ENCODE data around the gene MRPL23.

The MRPL23 gene

DNA sequence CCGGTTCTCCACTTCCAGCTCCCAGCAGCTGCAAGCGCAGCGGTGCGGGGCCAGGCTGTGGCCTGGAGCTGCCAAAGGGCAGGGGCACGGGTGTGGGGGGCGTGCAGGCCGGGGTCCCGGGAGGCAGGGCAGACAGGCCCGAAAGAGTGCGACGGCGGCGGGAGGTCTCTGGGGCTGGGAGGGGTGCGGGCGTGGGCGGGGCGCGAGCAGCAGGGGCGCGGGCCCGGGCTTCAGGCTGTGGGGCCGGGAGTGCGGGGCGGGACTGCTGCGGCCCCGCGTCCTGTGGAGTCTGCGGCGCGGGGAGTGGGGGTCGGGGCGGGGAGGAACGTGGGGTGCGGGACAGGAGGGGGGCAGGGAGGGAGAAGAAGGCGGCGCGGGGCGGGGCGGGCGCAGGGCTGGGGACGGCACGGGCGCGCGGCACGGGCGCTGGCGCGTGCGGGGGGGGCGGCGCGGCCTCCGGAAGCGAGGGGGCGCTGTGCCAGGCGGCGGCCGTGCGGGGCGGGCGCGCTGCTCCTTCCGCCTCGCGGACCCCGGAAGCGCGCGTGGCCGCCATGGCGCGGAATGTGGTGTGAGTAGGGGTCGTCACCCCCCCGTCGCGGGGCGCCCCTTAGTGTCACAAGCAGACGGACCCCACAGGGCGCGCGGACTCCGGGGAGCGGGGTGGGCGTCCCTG is at the start of gene MRPL23:
Gene MRPL23, plus strand, starts transcription at position 521 of the 673 bp plus-strand sequence. Its CDS starts 31 bp downstream, at position 552.
- no peak for DNase-seq (ENCODE audit: low spot score)

DNA sequence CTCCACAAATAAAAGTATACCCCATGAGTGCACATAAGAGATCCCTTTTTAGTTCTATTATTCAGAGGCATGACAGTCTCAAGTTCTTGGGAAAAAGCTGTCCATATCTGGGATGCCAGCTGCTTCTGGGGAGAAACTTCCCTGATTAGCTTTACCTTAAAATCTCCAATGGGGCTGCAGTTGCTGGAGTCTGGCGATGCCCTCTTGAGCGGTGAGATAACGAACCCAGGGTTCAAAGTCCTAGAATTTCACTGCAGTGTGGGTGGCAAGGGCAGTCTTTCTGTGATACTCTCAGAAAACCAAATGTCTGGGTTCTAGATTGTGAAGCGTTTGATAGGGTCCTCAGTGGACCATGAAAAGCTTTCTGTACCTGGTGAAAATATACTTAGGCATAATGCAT is 48.0 kb upstream of the MRPL23 start:
- DNase-seq (ENCODE audit: low spot score), result no peak

DNA sequence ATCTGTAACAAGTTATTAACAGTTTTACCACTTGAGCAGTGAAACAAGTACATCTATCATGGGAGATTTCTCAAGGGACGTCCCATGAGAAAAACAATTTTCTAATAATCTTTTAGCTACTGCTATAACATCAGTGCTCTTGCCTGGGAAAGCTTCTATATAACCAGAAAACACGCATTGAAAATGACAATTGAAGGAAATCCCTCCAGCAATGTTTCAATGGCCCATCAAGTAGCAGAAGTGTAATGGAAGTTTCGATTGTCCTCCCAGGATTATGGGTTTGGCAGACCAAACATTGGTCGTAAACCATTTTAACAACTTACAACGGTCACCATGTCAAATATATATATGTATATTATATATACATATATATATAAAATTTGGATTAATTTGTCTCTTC is 47.4 kb upstream of the MRPL23 start:
- DNase-seq (ENCODE audit: low spot score), result no peak

DNA sequence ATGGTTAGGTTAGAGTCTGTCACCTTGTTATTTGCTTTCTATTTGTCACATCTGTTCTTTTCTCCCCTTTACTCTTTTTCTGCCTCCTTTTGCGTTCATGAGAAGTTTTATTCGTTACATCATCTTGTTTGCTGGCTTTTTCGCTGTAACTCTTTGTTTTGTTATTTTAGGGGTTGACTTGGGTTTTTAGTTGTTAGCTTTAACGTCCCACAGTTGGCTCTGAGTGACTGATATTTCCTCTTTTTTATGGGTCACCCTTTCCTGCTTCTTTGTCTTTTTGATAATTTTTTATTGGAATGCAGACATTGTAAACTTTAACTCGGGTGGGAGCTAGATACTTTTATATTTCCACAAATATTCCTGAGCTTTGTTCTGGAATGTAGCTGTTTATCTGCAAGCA is 41.0 kb upstream of the MRPL23 start:
- no peak for DNase-seq (ENCODE audit: low spot score)

DNA sequence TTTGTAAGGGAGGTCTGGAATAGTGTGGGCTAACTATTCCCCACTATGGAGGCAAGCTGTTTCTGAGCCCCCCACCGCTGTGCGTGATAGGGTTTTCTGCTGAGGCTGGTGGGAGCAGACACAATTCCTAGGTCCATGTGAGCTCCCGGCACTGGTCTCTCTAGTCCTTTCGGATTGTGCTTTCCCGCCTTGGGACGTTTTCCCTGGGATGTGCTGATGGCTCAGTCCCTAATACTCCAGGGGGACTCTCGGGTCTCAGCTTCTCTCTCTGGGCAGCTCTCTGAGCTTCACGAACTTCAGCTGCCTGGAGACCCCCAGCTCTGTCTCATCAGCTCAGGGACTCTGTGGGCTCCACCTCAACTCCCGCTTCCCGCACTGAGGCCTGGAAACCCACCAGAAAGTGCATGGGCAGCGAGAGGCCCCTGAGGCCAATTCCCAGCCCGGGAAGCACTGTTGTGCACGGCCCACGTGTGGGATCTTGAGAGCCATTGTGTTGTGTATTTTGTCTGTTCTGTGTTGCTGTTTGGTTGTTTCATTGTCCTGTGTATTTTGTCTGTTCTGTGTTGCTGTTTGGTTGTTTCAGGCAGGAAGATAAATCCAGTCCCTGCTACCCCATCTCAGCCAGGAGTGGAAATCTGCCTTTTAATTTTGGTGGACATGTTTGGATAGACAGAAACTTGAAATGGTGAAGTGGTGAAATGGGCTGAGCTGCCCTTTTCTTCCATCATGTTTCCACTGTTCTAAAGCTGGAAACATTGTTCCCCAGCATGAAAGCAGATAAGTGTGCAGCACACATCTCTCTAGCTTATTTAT is 40.3 kb upstream of the MRPL23 start:
- no peak for DNase-seq (ENCODE audit: low spot score)

DNA sequence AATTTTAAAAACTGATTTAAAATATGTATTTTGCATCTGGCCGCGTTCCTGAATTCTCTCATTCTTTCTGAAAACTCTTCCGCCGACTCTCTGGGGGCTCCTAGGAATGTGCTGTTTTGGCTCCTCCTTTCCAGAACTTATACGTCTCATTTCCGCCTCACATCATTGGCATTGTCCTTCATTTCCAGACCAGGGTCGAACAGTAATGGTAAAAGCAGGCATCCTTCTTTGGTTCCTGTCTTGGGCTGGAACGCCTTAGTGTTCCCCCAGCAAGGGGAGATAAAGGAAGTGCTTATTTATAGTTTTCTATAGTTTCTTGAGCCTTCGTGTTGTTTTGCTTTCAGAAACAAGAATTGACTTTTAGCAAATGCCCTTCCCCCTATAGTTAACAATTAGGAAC is 38.5 kb upstream of the MRPL23 start:
- no peak for DNase-seq (ENCODE audit: low spot score)

DNA sequence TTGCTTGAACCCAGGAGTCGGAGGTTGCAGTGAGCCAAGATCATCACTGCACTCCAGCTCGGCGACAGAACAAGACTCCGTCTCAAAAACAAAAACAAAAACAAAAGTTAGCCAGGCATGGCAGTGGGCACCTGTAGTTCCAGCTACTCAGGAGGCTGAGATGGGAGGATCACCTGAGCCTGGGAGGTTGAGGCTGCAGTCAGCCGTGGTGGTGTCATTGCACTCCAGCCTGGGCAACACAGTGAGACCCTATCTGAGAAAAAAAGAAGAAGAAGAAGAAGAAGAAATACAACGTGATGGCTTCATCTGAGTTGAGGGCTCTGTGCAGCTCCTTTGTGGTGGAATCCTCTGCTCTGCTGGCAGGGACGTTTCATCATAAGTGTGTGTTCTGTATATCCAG is 37.6 kb upstream of the MRPL23 start:
- DNase-seq (ENCODE audit: low spot score), result no peak

DNA sequence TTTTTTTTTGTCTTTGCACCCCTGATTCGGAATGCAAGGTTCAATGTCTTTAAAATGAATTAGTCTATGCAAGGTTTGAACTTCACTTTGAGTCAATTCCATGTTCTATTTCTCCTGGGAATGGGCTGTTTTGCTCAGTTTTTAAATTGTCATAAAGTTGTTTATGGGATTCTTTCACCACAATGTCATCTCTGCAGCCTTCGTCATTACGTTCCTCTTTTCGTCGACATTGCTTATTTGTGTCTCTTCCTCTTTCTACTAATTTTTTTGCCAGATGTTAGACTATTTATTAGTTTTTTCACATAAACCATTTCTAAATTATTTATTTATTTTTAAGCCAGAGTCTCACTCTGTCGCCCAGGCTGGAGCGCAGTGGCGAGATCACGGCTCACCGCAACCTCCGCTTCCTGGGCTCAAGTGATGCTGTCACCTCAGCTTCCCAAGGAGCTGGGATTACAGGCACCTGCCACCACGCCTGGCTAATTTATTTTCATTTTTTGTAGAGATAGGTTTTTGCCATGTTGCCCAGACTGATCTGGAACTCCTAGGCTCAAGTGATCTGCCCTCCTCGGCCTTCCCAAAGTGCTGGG is 34.7 kb upstream of the MRPL23 start:
- DNase-seq (ENCODE audit: low spot score), result no peak

DNA sequence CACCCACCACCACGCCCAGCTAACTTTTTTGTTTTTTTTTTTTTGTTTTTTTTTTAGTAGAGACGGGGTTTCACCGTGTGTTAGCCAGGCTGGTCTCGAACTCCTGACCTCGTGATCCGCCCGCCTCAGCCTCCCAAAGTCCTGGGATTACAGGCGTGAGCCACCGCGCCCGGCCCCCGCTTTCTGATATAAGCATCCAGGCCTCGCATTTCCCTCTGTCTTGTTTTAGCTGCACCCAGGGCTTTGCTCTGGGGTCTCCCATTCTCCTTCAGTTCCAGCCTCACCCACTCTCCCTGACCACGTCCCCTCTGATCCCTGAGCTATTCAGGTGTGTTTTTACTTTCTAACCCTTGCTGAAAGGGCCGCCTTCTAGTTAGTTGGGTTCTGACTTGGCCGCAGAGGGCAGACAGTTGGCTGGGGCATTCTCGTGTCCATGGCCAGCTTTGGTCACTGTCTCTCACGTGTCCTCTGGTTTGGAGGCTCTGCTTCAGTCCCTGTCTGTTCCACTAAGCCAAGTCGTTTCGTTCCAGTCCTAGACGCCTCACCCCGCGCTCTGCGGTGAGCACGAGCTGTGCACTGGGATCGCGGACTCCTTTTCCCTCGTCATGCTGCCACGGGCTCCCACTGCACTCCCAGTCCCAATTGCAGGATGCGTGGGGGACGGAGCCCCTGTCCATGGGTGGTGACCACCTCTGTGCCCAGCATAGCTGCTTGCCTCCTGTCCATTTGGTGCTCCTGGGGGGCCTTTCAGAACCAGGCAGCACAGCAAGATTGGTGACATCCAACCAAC is 33.7 kb upstream of the MRPL23 start:
- no peak for DNase-seq (ENCODE audit: low spot score)

DNA sequence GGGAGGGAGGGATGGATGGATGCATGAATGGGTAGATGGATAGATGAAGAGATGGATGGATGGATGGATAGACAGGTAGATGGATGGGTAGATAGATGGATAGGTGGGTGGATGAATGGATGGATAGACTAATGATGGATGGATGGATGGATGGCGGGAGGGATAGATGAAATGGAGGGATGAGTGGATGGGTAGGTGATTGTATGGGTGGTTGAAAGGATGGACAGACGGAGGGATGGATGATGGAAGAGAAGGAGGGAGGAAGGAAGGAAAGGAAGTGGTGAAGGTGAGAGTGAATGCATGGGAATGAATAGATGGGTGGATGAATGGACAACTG is 31.4 kb upstream of the MRPL23 start:
- DNase-seq (ENCODE audit: low spot score), result no peak

DNA sequence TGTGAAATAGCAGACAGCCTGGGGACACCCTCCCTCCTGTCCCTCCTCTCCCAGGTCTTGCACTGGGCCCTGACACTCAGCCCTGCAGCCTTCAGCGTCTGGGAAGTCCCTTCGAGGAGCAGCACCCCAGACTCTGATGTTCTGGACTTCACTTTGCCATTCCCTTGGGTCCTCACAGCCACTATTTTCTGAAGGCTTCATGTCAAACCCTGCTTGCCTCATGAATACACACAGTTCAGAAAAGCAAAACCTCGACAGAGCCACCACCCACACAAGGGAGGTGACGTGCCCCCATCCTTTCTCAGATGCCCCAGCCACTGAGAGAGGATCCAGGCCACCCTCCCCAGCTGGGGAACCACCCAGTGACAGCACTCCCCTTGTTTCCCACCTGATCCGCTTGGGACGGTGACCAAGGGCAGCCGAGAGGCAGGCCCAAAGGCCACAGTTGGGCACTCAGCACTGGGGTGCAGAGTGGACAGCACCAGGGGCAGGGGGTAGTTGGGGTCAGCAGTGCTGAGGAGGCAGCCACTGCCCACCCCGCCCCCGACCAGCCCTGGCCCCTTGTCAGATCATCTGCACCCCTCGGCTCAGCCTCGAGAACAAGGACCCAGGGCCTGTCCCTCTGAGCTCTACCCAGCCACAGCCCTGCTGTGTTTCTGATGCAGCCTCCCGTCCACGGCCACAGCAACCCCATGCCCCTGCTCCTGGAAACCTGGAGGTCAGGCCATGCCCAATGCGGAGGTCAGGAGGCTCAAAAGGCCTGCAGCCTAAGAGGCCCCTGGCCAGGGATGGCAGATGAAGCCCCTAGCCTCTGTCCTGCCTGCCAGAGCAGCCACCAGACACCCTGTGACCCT is 30.8 kb upstream of the MRPL23 start:
- no peak for DNase-seq (ENCODE audit: low spot score)

DNA sequence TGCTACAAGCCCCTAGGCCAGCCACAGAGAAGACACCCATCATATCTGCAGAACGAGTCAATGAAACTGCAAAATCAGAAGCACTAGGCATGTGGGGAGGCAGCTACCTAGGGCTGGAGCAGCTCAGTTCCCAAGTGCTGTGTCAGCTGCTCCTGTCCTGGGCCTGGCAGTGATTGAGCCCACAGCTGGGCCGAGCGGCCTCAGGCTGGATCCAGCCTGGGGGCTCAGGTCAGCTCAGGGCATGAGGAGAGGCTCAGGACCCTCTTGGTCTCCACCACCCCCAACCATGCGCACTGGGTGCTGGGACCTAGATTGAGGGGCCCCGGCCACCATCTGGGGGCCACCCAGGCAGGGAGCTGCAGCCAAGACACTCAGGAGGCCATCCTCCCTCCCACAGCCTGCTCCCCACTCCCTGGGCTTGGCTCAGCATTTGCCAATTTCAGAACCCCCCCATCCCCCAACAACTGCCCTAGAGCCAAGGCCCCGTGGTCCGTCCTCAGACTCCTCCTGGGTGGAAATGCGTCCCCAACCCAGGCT is 30.1 kb upstream of the MRPL23 start:
- DNase-seq (ENCODE audit: low spot score), result no peak

DNA sequence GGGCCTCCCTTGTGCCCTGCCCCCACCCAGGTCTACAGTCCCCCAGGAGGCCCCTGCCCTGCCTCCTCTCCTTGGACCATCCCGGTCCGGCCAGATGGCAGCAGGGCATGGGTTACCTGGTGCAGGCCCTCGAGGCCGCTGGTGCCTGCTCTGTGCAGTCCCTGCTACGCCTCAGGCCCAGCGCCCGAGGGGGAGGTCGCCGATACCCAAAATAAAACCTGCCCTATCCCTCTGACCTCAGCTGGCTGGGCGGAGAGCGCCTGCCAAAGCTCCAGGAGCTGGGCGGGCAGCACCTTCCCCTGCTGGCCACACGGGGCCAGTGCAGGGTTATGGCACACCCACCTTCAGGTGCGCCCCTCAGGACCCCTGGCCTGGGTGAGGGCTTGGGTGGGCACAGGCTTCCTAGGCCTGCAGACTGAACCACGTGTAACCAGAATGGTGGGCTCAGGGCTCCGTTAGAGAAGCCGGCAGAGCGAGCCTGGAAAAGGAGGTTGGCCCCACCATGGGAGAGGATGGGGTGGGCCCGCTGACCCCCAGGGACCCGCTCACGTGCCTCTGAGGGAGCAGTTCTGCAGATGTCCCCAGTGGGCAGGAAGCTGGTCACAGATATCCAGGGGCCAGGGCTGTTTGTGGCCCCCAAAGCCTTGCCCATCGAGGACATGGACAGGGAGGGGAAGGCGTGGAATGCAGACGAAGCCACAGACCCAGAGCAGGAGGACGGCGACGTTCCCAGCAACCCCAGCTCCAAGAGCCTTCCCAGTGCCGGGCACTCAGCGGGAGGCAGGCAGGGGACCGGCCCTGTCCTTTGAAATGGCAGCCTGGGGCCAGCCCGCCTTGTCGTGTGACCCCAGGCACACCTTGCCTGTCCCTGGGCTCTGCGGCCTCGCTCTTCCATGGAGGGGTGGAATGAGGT is 29.4 kb upstream of the MRPL23 start:
- no peak for DNase-seq (ENCODE audit: low spot score)

DNA sequence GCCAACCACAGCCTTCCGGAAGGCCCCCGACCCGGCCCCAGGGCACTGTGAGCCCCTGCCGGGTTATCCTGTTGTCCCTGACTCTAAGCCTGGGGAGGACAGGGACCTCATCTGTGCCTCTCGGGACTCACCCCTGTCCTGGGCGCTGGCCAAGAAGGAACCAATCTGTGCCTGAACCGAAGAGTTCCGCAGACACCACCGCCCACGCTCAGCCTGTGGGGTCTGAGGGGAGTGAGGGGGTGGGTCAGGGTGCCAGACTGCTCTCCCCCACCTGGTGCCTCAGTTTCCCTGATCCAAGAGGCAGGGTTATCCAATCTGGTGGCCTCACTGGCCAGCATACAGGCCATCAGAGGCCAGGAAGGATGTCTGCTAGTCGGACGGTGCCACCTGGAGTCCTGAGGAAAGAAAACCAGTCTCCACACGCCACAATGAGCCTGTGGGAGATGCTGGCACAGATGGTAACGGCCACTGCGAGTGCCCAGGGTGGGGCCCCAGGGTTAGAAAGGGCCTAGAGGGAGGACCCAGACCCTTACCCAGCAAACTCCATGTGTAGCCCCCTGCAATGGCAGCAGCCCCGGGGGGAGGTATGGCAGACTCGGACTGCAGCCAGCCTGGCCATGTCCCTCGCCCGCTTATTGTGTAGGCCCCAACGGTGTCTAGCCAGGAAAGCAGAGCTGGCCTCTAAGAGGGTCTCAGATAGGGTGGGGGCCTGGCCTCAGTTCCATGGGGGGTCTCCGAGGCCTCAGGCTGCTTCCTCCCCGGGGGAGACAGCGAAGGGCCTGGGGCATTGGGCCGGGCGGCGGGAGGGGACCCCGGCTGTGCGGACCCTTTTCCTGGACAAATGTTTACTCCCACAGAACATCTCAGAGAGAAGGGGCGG is 28.5 kb upstream of the MRPL23 start:
- DNase-seq (ENCODE audit: low spot score), result no peak

DNA sequence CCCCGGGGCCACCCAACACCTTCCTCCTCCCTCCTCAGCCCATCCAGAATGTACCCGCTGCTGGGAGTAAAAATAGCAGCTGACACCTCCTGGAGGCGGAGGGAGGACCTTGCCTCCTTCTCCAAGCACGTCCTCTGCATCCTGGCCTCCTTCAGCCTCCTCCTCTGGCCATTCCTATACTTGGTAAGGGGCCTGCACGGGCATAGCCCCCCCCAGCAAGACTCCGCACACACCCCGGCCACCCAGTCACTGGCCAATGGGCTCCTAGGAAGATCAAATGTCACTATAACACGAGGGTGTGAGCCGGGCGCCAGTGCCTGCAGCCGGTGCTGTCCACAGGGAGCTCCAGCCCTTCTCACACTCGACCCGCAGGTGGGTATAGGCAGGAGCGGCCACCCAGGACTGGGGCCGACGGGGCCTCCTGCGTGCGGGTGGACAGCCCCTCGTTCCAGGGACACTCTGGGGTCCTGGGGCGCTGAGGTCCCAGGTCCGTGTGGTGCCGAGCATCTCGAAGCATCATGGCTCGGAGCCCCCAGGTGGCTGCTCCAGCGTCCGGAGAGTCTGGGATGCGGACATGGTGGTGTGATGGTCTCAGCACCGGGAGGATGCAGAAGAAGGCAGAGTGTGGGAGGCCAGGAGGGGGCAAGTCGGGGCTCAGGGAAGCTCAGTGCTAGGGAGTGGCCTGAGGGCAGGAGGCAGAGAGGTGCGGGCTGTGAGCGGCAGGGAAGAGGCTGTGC is 27.6 kb upstream of the MRPL23 start, which contains the start of gene TNNT3:
Gene TNNT3, plus strand, starts transcription at position 313 of the 737 bp plus-strand sequence. CDS start 3,172 bp downstream, outside the sequence.
- DNase-seq (ENCODE audit: low spot score), result no peak

DNA sequence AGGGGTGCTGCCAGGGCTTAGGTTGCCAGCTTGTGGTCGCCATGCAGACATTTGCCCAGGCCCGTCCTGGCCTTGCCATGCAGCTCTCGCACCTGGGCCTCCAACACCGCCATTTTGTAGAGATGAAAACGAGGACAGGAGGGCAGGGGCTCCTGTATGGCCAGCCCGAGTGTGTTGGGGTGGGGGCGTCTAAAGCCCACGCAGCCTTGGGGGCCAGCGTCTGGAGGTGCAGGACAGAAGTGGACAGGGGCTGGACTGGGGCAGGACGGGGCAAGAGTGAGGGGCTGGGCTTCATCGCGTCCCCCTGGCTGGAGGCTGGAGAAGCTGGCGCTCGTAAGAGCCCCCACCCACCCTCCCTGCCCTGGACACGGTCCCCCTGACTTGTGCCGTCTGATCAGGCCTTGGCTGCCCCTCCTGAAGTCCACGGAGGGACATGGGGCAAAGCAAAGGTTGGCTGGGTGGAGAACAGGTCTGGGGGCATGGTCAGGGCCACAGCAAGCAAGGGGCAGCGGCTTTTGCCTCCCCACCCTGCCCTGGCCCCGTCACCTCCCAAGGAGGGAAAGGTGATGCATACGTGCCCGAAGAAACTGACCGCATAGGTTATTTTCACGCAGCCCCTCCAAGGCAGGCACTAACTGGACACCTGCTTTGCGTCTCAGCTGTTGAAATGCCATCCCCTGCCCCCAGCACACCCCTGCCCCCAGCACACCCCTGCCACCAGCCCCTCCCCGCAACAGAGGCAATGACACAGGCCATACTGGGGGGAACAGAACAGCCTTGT is 26.8 kb upstream of the MRPL23 start:
- no peak for DNase-seq (ENCODE audit: low spot score)

DNA sequence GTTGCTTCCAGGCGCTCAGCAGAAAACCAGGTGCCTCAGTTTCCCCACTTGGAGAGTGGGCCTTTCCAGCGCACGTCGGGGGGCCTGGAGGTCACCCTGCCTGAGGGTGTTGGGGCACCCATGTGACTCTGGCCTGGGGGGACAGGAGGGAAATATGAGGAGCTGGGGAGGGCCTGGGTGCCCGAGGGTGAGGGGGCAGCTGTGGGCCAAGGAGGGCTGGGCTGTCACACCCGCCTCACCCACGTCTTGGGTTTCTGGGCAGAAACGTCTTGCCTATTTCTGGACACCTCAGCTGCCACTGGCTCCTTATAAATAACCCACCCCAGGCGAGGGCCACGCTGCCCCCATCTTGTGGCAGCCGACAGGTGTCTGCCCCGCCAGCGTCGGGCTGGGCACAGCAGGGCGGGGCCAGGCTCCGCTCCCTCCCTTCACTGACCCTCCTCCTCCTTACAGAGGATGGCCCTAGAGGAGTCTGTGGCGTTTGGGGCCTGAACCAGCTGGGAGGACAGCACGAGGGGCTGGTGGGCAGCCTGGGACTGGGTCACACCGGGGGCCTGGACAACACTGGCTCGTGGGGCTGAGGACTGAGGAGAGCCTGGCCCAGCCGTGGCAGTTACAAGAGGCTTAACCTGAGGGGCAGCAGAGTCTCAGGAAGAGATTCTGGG is 26.1 kb upstream of the MRPL23 start:
- DNase-seq (ENCODE audit: low spot score), result no peak

All from germinal center (tissue), 1 donor.